Measurements from ENCODE around the gene DIP2C. TPM values are rescaled to one million over a fixed set of nuclear protein-coding genes. Genes with fewer than 3 reads are reported as not detected.

The DIP2C gene
- total RNA-seq, 1 donor from 2014 or later: 18.4 TPM

- DNase-seq (ENCODE audit: extremely low spot score in 2 of 2): peak in 1 of 2 donors; percentile 77
- no peaks in the 10 kb centered on the region for H3K27me3 ChIP-seq
- no peaks in the 10 kb centered on the region for H3K9me3 ChIP-seq
- intact Hi-C loops (cut with DNase I): no loop called here
- no peak overlapping the region for H3K4me3 ChIP-seq
- no peaks in the 10 kb centered on the region for H3K36me3 ChIP-seq
- no peak for TF ChIP-seq POLR2AphosphoS5 (IDR thresholded peaks at IDR 0.05; ENCODE audit: insufficient read depth in 1 of 2, low read depth in 1 of 2)
- H3K27ac ChIP-seq: no peak overlapping the region
- peaks cover 27% of the 10 kb centered on the region for H3K4me1 ChIP-seq
Measured at GRCh38 chr10:478471-479245, 210.8 kb downstream of the DIP2C start.

- Histone ChIP-seq H3K4me3 (no peak overlapping the region), H3K36me3 (no peaks in the 10 kb centered on the region), H3K27ac (no peak overlapping the region), H3K4me1 (peaks cover 21% of the 10 kb centered on the region), H3K27me3 (no peaks in the 10 kb centered on the region), H3K9me3 (no peaks in the 10 kb centered on the region)
- no peak for TF ChIP-seq POLR2AphosphoS5 (IDR thresholded peaks at IDR 0.05; ENCODE audit: insufficient read depth in 1 of 2, low read depth in 1 of 2)
- intact Hi-C loops (cut with DNase I): no loop called here
- no peak for DNase-seq (ENCODE audit: extremely low spot score in 2 of 2)
Measured at GRCh38 chr10:477620-478019, 211.8 kb downstream of the DIP2C start.

GRCh38 chr10:476455-476780, 213.1 kb downstream of the DIP2C start:
- Histone ChIP-seq H3K4me3 (no peak overlapping the region), H3K9me3 (no peaks in the 10 kb centered on the region), H3K27me3 (no peaks in the 10 kb centered on the region), H3K4me1 (peaks cover 12% of the 10 kb centered on the region), H3K36me3 (peaks cover 0 to 1% of the 10 kb centered on the region in 2 donors), H3K27ac (no peak overlapping the region)
- TF ChIP-seq POLR2A (IDR thresholded peaks at IDR 0.05) (no peak), CTCF (IDR thresholded peaks at IDR 0.05) (no peak), POLR2AphosphoS5 (IDR thresholded peaks at IDR 0.05; ENCODE audit: insufficient read depth in 1 of 2, low read depth in 1 of 2) (no peak)
- no peak for DNase-seq (ENCODE audit: extremely low spot score in 2 of 2)
- intact Hi-C loops (cut with DNase I): no loop called here

- no peak overlapping the region for H3K4me3 ChIP-seq
- DNase-seq (ENCODE audit: extremely low spot score in 2 of 2): peak in 1 of 2 donors; percentile 74
- intact Hi-C loops (cut with DNase I): no loop called here
- no peaks in the 10 kb centered on the region for H3K9me3 ChIP-seq
- H3K4me1 ChIP-seq: peaks cover 7% of the 10 kb centered on the region
- H3K27me3 ChIP-seq: no peaks in the 10 kb centered on the region
- H3K27ac ChIP-seq: no peak overlapping the region
- peaks cover 0 to 6% of the 10 kb centered on the region in 2 donors for H3K36me3 ChIP-seq
- TF ChIP-seq POLR2AphosphoS5 (IDR thresholded peaks at IDR 0.05; ENCODE audit: insufficient read depth in 1 of 2, low read depth in 1 of 2) (no peak), POLR2A (IDR thresholded peaks at IDR 0.05) (no peak), CTCF (IDR thresholded peaks at IDR 0.05) (no peak)
Measured at GRCh38 chr10:475709-476454, 213.6 kb downstream of the DIP2C start.

GRCh38 chr10:474946-475345, 214.5 kb downstream of the DIP2C start:
- H3K27ac ChIP-seq: no peak overlapping the region
- intact Hi-C loops (cut with DNase I): no loop called here
- TF ChIP-seq POLR2A (IDR thresholded peaks at IDR 0.05): no peak
- no peak for TF ChIP-seq CTCF (IDR thresholded peaks at IDR 0.05)
- no peak for TF ChIP-seq POLR2AphosphoS5 (IDR thresholded peaks at IDR 0.05; ENCODE audit: insufficient read depth in 1 of 2, low read depth in 1 of 2)
- H3K4me1 ChIP-seq: peaks cover 5% of the 10 kb centered on the region
- no peaks in the 10 kb centered on the region for H3K9me3 ChIP-seq
- H3K36me3 ChIP-seq: peaks cover 0 to 14% of the 10 kb centered on the region in 2 donors
- DNase-seq (ENCODE audit: extremely low spot score in 2 of 2): peak in 1 of 2 donors; percentile 32
- H3K27me3 ChIP-seq: no peaks in the 10 kb centered on the region
- H3K4me3 ChIP-seq: no peak overlapping the region

- Histone ChIP-seq H3K9me3 (no peaks in the 10 kb centered on the region), H3K27ac (no peak overlapping the region), H3K4me3 (no peak overlapping the region), H3K36me3 (peaks cover 0 to 14% of the 10 kb centered on the region in 2 donors), H3K4me1 (peaks cover 5% of the 10 kb centered on the region), H3K27me3 (no peaks in the 10 kb centered on the region)
- no peak for TF ChIP-seq CTCF (IDR thresholded peaks at IDR 0.05)
- no peak for TF ChIP-seq POLR2AphosphoS5 (IDR thresholded peaks at IDR 0.05; ENCODE audit: insufficient read depth in 1 of 2, low read depth in 1 of 2)
- TF ChIP-seq POLR2A (IDR thresholded peaks at IDR 0.05): no peak
- DNase-seq (ENCODE audit: extremely low spot score in 2 of 2): no peak
- intact Hi-C loops (cut with DNase I): no loop called here
Measured at GRCh38 chr10:474406-474805, 215.1 kb downstream of the DIP2C start.
